ENCODE results near the gene PTOV1.

The PTOV1 gene

DNA sequence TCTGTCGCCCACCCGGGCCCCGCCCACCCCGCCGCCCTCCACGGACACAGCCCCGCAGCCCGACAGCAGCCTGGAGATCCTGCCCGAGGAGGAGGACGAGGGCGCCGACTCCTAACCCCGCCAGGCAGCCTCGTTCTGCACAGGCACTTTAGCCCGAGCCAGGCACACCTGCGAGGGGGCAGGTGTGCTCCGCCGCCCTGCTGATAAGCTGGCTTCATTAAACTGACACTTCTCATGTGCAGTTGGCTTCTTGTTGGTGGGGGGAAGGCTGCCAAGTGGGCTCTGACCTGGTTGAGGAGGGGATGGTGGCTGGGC lies 37.5 kb downstream of the PTOV1 start:
- DNase-seq (ENCODE audit: low read depth in 2 of 2) = no peak

DNA sequence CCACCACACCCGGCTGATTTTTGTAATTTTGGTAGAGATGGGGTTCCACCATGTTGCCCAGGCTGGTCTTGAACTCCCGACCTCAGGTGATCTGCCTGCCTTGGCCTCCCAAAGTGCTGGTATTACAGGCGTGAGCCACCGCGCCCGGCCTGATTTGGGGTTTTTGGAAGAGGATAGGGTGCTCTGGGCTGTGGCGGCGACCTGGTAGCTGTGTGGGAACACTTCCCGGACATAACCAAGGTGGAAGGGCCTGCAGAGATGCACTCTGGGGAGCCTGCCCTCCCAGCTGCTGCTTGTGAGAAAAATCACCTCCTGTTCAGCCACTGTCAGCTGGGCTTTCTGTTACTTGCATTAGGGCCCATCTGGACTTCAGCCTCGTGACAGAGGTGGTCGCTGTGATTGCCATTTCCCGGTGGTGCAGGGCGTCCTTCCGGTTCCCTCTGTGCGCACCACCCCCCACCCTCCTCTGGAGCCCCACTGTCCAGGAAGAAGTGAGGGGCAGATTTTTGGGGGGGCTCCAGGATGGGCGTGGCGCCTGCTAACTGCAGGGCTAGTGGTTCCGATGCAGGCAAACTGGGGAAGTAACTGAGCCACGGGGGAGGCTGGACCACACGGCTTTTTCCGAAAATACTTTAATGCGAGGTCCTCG lies 38.2 kb downstream of the PTOV1 start:
- no peak for DNase-seq (ENCODE audit: low read depth in 2 of 2)

DNA sequence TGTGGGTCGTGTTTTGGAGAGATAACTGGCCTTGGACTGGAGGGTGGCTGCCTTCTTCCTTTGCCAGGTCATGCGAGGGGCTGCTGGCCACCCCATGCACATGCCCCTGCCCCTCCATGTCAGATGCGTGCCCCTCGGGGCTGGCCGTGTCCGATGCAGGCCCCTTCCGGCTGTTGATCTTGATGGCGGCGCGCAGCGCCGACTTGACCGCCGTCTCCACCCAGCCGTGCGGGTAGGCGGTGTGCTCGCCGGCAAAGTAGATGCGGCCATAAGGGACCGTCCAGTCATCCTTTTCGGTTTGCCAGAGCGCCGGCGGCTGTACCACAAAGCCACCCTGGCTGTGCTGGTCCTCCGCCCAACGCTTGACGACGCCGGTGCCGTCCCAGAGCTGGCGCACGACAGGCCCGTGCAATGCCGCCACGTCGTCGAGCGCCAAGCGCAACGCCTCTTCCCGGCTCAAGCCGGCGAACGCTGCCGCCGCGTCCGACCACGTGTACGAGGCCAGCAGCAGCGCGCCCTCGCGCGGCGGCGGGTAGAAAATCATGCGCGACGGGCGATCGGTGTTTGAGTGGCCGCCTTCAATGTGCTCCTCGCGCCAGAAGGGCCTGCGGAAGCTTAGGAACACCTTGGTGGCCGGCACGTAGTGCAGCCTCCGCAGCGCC lies 38.9 kb downstream of the PTOV1 start:
- DNase-seq (ENCODE audit: low read depth in 2 of 2) = peak; percentile 61 to 65

DNA sequence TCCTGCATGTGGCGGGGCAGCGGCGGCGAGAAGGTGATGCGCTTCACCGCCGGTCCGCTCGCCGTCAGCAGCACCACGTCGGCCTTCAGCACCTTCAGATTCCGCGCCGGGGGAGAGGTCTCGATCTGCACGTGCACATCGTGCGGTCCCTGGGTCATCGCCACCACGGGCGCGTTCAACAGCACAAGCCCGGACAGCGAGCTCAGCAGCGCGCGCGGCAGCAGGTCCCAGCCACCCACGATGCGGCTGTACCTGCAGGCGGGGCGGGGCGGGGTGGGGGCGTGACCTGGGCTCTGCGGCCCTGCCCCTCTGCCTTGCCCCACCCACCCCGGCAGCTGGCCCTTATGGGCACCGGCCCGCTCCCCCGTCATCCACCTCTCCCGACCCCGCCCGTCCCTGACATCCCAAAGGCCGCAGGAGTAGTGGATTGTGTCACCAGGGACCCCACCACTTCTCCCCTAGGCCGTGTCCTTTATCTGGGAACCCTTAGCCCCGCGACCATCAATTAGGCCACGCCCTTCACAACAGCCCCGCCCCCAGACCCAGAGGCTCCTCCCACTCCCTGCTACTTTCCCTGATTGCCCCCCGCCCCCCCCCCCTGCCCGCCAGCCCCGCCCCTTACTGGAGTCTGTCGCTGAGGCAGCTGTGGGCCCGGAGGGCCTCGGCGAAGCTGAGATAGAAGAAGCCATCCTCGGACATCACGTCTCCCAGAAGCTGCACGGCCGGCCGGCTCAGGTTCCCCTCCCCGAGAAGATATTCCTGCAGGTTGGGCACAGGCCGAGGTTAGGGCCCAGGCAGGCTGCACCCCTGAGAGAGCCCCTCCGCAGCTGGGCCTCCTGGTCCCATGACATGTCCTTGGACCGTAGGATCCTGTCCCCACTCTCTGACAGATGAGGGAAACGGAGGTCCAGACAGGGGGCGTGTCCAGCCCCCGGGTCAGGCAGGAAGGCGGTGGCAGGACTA lies 39.7 kb downstream of the PTOV1 start:
- peak; percentile 44 to 50 for DNase-seq (ENCODE audit: low read depth in 2 of 2)

DNA sequence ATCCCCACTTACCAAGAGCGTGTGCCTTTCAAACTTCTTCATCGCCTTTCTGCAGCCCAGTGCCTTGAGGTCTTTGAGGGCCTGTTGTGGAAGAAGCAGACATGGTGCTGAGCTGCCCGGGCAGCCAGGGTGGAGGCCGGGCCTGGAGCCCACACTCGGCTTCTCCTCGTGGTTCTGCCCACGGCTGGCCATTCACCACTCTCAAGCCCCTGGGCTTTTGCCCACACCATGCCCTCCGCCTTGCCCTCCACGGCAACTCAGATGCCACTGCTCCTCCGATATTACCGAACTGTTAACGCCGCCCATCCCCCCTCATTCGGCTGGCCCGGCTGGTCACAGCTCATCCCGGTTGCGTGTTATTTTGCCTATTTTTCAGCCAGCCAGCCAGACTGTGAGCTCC lies 40.4 kb downstream of the PTOV1 start:
- DNase-seq (ENCODE audit: low read depth in 2 of 2) = no peak

DNA sequence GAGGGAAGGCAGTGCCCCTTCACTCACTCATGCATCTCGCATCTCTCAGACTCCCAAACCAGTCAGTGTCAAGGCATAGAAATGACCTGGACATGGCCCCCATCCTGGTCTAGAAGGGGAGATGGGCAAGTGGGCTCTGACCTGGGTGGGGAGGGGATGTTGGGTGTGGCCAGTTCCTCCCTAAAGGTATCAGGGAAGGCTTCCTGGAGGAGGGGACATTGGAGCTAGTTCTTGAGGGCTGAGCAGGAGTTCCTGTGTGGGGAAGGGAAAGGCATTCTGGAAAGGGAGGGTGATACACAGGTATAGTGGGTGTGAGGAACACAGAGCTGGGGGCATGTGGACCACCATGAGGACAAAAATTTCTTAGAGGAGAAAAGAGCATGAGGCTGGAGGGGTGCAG lies 41.8 kb downstream of the PTOV1 start:
- no peak for DNase-seq (ENCODE audit: low read depth in 2 of 2)

DNA sequence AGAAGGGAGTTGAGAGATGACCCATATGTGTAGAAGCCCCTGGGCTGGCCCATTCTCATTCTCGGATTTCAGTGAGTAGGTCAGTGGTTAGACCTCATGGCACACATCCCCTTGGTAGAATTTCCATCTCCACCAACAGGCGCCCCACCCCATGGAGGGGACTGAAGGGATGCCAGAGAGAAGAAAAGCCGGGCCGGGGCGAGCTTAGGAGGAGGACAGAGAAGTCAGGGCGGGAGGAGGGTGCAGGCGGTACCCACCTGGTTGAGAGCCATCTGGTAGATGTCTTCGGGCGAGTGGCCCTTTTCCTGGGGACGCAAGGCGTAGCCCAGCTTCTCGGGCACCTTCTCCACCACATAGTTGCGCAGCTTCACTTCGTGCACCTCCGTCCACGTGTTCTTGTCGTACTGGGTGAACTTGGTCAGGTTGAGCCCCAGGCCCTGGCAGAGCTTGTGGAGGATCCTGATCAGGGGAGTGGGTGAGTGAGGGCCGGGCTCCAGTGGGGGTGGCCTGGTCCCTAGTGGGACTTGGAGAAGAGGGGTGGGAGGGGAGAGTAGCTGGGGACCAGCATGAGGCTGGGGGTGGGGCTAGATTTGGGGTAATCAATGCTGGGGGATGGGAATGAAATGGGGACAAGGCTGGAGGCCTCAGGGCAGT lies 43.2 kb downstream of the PTOV1 start:
- DNase-seq (ENCODE audit: low read depth in 2 of 2) = no peak

DNA sequence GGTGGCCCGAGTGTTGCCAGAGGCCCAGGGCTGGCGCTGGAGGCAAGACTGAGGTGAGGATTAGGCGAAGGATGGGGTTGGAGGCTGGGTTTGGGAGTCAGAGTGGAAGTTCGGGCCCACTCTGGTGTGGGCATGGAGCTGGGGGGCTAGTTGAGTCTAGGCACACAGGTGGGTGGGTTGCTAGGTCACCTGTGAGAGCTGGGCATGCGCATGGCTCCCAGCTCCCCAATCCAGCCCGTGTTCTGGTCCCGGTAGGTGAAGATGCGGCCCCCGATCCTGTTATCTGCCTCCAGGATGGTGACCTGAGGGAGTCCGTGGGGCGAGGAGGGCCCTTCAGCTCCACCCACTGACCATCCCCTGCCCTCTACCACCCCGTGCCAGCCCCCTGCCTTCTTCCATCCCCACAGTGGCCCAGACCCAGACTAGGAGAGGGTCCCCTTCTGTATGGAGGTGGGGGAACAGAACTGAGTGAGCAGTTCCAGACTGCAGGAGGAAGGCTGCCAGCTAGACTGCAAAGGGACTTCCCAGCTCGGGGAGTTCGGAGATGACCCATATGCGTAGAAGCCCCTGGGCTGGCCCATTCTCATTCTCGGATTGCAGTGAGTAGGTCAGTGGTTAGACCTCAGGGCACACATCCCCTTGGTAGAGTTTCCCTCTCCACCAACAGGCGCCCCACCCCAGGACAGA lies 44.1 kb downstream of the PTOV1 start:
- no peak for DNase-seq (ENCODE audit: low read depth in 2 of 2)

DNA sequence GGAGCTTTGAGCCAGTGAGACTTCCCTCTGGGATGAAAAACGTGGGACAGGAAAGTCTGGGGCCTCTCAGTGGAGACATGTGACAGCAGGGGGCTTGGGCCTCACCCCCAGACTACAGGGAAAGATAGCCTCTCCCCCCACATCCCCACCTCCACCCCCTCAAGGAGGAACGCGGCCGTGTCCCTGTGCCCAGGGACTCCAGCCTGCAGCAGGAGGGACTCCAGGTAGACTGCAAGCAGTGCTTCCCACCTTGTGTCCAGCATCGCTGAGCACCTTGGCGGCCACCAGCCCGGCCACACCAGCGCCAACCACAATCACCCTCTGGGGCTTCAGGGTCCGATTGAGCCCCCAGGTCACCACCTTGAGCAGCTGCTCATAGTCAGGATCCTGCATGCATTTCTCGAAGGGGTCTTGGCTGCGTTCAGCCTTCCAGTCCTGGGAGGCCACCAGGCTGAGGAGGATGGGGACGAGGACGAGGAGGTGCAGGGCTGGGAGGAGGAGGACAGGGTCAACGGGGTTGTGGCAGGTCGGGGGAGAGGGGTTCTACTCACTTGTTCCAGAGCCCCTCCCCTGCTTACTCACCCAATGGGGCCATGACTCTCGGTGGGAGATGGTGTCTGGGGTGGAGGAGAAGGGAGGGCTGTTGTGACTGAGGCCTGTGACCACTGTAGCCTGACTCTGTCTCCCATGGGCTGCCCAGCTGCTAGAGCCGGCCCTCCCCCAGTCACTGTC lies 44.8 kb downstream of the PTOV1 start:
- peak in 1 of 2 donors; percentile 35 for DNase-seq (ENCODE audit: low read depth in 2 of 2)

DNA sequence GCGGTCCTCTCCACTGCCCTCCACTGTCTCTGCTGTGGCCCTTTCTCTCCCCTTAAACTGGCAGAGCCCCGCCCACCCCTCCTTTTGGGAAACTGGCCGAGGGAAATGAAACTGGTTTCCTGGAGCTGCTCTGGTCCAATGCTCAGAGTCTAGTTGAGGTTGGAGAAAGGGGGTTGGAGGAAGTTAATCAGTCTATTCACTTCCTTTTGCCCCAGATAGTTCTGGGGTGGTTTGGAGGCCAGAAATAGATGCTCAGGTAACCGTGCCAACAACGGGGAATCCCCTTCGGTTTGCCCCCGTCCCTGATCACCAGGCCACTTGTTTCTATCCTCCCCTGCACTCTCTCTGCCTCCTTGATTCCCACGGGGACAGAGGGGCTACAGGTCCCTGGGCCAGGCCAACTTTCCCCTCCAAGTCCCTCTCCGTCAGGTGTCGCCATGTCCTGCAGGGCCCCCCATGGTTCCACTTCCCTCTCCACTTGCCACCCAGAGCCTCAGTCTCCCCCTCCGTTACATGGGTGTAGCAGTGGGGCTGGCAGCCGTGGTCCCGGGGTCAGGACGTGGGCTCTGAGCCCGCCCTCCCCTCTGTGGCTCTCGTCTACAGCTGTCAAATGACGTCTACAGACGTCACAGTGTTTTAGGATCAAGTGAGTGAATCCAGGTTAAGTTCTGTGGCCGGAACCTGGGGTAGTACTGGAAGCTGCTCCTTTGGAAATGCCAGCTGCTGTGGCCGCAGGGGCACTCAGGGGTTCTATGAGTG lies 46.1 kb downstream of the PTOV1 start, which contains the start of gene IL4I1:
Gene IL4I1, minus strand, starts transcription at position 25 of the 759 bp plus-strand sequence. CDS start 727 bp downstream, outside the sequence.
- DNase-seq (ENCODE audit: low read depth in 2 of 2) = peak; percentile 35 to 46

DNA sequence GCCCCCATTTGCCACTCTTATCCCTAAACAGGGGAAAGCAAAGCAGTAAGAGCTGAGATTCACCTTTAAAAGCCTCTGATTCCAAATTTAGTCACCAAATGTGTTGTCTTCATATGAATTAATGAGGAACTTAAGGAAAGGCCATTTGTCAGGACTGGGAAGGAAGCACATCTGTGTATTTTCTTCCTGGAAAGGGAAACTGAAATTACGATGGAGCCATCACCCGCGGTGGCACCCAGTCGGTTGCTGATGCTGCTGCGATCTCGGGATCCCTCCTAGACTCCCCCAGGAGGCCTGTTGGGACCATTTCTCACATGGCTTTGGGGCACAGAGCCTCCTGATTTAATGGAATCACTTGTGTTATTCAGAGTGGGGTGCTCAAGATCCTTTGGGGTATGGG lies 53.2 kb downstream of the PTOV1 start:
- DNase-seq (ENCODE audit: low read depth in 2 of 2) = no peak

DNA sequence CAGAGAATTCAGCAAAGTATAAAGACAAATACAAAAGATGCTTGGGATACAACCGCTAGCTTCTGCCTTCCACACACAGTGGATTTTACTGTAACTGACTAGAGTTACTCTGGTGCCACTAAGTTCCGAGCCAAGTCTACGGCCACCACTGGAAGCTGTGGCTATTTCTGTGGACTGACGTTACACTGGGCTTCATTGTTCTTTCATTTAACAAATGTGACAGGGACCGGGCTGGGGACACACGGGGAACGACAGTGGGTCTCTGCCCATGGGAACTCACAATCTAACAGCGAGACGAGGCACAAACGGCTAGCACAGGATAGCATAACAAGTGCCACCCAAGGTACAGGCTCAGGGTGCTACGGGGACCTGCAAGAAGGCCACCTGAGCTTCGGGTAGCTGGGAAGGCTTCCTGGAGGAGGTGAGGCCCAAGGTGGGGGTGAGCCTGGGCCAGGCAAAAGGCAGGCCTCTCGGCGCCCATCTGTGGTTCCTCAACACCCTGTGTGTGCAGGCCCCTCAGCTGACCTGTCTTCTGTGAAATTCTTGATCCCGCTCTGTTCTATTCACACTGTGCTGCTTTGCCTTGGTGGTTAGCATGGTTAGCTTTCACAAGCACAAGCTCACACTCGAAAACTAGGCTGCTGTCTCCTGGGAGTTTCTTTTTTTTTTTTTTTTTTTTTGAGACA lies 56.1 kb downstream of the PTOV1 start:
- no peak for DNase-seq (ENCODE audit: low read depth in 2 of 2)

DNA sequence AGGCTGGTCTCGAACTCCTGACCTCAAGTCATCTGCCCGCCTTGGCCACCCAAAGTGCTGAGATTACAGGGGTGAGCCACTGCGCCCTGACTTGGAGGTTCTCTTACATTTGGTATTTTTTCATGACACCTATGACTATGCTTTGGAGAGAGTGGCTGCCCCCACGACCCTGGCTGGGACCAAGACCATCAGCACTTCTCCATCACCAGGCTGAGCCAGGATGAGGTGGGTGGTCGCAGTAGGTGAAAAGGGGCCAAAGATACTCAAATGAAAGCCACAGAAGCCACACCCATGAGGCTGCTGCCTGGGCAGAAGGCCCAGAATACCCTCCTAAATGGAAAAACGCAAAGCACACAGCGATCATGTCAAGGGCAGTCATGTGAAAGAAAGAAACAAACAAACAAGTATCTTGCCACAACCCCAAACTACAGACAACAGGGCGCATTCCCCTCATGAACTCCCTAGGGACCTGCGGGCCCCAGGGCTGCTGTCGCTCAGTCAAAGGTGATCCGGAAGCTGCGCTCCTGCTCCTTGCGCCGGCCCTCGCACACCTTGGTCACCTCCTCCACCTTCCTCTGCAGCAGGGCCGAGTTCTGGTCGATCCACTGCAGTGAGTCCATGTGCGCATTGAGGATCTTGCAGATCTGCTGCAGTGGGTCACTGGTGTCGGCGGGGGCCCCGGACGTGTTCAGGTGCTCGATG lies 56.9 kb downstream of the PTOV1 start:
- no peak for DNase-seq (ENCODE audit: low read depth in 2 of 2)

DNA sequence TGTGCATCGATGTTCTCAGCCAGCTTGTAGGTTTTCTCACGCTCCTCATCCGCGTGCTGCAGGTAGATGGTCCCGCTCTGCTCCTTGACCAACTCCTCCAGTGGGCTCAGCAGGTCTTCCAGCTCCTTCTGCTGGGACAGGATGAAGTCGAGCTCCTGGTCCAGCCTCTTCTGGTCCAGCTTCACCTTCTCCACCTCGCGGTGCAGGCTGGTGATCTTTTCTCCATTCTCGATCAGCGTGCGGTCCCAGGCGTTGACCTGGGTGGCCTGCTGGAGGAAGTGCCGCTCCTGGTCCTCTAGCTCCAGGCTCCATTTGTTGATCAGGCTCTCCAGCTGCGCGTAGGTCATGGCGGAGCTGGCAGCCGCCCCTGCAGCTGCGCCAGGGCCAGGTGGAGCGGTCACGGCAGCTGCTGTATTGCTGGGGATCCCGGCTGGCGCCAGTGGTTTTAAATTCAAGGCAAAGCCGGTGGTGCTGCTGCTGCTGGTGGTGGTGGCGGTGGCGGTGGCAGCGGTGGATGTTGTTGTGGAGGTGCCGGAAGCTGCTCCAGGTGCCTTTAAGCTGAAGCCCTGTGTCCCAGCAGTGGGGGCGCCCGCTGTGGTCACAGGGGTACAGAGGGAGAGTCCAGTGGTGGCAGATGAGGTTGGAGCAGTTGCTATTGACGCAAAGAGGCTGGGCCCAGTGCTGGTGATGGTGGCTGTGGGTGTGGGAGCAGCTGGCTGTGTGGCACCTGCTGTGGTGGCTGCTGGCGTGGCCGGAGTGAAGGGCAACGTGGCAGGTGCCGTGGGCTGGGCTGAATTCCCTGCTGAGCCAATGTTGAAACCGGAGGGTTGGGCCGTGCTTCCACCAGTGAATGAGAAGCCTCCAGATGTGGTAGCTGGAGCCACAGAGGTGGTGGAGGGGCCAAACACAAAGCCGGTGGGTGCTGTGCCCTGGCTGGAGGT lies 57.8 kb downstream of the PTOV1 start:
- no peak for DNase-seq (ENCODE audit: low read depth in 2 of 2)

DNA sequence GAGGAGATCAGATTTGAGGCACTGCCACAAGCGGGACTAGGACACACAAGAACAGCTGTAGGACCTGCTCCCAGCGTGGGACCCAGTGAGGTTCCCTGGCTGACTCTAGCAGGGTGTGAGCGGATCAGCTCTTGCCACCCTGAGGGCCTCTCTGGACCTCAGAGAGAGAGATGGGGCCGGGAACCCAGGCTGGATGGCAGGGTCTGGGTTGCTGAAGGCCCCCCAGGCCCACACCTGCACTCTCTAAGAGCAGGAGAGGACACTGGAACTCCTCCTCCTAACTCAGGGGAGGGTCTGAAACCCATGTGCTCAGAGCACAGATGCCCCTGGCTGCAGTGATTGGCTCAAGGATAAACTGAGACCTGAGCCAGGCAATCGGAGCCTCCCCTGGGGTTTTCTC lies 59.2 kb downstream of the PTOV1 start:
- DNase-seq (ENCODE audit: low read depth in 2 of 2) = no peak
